ENCODE data around the gene HYCC1. TPM values are rescaled to one million over a fixed set of nuclear protein-coding genes. Genes with fewer than 3 reads are reported as not detected.
A peak's percentile ranks its signal among the peaks of the same experiment; 100 is the strongest.
"Not testable (repeated sequence)": the region's sequence is repeated elsewhere in the genome, so short reads cannot be mapped to it uniquely, and the experiment has no call there.

Gene HYCC1
- total RNA-seq, 1 donor from 2014 or later: 93.8 TPM

DNA sequence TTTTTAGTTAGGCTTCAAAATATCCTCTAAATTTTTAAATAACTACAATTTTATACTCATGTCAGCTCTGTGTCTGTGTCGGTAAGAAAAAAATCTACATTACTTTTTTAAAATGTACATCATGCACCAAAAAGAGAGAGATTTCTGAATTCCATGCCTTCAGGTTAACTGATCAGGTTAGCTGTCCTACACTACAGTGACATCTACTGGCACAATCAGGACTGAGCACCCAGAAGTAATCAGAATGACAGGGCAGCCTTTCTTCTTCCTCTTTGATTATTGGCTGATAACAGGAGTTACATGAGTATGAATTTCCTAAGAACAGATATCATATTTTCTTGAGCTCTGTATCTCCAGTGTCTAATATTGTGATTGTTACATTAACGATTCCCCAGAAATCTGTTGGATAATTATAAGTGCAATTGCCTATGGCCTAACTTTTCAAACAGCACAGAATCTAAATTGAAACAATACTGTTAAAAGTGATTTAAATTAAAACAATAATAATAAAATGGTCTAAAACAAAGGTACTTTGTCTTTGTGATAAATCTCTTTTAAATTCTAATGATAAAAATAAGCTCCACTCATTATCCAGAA lies 41.8 kb upstream of the HYCC1 start:
- DNase-seq (ENCODE audit: low spot score): peak; percentile 57
- peaks cover 7% of the 10 kb centered on the region for H3K4me1 Mint-ChIP-seq (ENCODE audit: unreplicated experiment)
- no peak overlapping the region for H3K27ac Mint-ChIP-seq (ENCODE audit: unreplicated experiment)
- TF ChIP-seq, protein P1, sequence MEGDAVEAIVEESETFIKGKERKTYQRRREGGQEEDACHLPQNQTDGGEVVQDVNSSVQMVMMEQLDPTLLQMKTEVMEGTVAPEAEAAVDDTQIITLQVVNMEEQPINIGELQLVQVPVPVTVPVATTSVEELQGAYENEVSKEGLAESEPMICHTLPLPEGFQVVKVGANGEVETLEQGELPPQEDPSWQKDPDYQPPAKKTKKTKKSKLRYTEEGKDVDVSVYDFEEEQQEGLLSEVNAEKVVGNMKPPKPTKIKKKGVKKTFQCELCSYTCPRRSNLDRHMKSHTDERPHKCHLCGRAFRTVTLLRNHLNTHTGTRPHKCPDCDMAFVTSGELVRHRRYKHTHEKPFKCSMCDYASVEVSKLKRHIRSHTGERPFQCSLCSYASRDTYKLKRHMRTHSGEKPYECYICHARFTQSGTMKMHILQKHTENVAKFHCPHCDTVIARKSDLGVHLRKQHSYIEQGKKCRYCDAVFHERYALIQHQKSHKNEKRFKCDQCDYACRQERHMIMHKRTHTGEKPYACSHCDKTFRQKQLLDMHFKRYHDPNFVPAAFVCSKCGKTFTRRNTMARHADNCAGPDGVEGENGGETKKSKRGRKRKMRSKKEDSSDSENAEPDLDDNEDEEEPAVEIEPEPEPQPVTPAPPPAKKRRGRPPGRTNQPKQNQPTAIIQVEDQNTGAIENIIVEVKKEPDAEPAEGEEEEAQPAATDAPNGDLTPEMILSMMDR (IDR thresholded peaks at IDR 0.05; ENCODE audit: unreplicated experiment): peak; percentile 69
- no peaks in the 10 kb centered on the region for H3K27me3 Mint-ChIP-seq (ENCODE audit: unreplicated experiment)
- no peaks in the 10 kb centered on the region for H3K9me3 Mint-ChIP-seq (ENCODE audit: unreplicated experiment)
- no peaks in the 10 kb centered on the region for H3K36me3 Mint-ChIP-seq (ENCODE audit: low read depth, unreplicated experiment)
- H3K4me3 Mint-ChIP-seq (ENCODE audit: unreplicated experiment): no peak overlapping the region

DNA sequence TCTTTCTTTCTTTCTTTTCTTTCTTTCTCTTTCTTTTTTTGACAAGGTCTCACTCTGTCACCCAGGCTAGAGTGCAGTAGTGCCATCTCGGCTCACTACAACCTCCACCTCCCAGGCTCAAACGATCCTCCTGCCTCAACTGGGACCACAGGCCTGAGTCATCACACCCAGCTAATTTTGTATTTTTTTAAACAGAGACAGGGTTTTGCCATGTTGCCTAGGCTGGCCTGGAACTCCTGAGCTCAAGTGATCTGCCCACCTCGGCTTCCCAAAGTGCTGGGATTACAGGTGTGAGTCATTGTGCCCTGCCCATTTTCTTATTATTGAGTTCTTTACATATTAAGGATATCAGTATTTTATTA lies 37.2 kb upstream of the HYCC1 start:
- not testable (repeated sequence) for DNase-seq (ENCODE audit: low spot score); H3K27me3 Mint-ChIP-seq (ENCODE audit: unreplicated experiment); H3K27ac Mint-ChIP-seq (ENCODE audit: unreplicated experiment); H3K4me3 Mint-ChIP-seq (ENCODE audit: unreplicated experiment); H3K9me3 Mint-ChIP-seq (ENCODE audit: unreplicated experiment); H3K4me1 Mint-ChIP-seq (ENCODE audit: unreplicated experiment)
- H3K36me3 Mint-ChIP-seq (ENCODE audit: low read depth, unreplicated experiment): peaks cover 11% of the 10 kb centered on the region

DNA sequence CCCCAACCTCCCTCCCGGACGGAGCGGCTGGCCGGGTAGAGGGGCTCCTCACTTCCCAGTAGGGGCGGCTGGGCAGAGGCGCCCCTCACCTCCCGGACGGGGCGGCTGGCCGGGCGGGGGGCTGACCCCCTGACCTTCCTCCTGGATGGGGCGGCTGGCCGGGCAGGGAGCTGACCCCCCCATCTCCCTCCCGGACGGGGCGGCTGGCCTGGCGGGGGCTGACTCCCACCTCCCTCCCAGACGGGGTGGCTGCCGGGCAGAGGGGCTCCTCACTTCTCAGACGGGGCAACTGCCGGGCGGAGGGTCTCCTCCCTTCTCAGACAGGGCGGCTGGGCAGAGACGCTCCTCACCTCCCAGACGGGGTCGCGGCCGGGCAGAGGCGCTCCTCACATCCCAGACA lies 32.4 kb upstream of the HYCC1 start:
- H3K27ac Mint-ChIP-seq (ENCODE audit: unreplicated experiment); H3K4me3 Mint-ChIP-seq (ENCODE audit: unreplicated experiment); H3K27me3 Mint-ChIP-seq (ENCODE audit: unreplicated experiment); H3K9me3 Mint-ChIP-seq (ENCODE audit: unreplicated experiment); DNase-seq (ENCODE audit: low spot score); H3K4me1 Mint-ChIP-seq (ENCODE audit: unreplicated experiment): not testable (repeated sequence)
- peaks cover 11% of the 10 kb centered on the region for H3K36me3 Mint-ChIP-seq (ENCODE audit: low read depth, unreplicated experiment)

DNA sequence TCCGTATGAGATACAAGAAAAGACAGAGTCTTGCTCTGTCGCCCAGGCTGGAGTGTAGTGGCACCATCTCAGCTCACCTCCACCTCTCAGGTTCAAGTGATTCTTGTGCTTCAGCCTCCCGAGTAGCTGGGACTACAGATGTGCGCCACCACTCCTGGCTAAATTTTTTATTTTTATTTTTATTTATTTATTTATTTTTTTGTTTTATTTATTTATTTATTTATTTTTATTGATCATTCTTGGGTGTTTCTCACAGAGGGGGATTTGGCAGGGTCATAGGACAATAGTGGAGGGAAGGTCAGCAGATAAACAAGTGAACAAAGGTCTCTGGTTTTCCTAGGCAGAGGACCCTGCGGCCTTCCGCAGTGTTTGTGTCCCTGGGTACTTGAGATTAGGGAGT lies 31.2 kb upstream of the HYCC1 start:
- not testable (repeated sequence) for H3K27ac Mint-ChIP-seq (ENCODE audit: unreplicated experiment); DNase-seq (ENCODE audit: low spot score); H3K4me3 Mint-ChIP-seq (ENCODE audit: unreplicated experiment); H3K9me3 Mint-ChIP-seq (ENCODE audit: unreplicated experiment); H3K4me1 Mint-ChIP-seq (ENCODE audit: unreplicated experiment); H3K27me3 Mint-ChIP-seq (ENCODE audit: unreplicated experiment)
- peaks cover 11% of the 10 kb centered on the region for H3K36me3 Mint-ChIP-seq (ENCODE audit: low read depth, unreplicated experiment)

DNA sequence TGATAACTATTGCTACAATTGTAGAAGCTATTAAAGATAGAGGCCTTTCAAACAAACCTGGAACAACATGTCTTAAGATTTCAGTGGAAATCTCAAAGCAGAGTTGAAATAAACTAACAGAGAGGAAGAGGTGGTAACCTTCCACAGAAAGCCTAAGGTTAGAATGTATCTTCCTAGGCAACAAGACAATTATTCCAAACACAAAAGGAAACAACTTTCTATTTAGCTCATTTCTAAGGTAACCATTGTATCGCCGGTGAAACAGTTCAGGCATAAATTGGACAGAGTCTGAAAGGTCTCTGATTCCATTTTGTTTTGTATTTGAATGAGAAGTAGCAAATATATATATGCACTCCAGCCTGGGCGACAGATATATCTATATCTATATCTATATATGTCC lies 30.7 kb upstream of the HYCC1 start:
- peaks cover 5% of the 10 kb centered on the region for H3K9me3 Mint-ChIP-seq (ENCODE audit: unreplicated experiment)
- TF ChIP-seq, protein P1 (IDR thresholded peaks at IDR 0.05; ENCODE audit: unreplicated experiment): no peak
- no peak overlapping the region for H3K27ac Mint-ChIP-seq (ENCODE audit: unreplicated experiment)
- no peaks in the 10 kb centered on the region for H3K4me1 Mint-ChIP-seq (ENCODE audit: unreplicated experiment)
- H3K36me3 Mint-ChIP-seq (ENCODE audit: low read depth, unreplicated experiment): peaks cover 11% of the 10 kb centered on the region
- DNase-seq (ENCODE audit: low spot score): no peak
- H3K4me3 Mint-ChIP-seq (ENCODE audit: unreplicated experiment): no peak overlapping the region
- H3K27me3 Mint-ChIP-seq (ENCODE audit: unreplicated experiment): no peaks in the 10 kb centered on the region

DNA sequence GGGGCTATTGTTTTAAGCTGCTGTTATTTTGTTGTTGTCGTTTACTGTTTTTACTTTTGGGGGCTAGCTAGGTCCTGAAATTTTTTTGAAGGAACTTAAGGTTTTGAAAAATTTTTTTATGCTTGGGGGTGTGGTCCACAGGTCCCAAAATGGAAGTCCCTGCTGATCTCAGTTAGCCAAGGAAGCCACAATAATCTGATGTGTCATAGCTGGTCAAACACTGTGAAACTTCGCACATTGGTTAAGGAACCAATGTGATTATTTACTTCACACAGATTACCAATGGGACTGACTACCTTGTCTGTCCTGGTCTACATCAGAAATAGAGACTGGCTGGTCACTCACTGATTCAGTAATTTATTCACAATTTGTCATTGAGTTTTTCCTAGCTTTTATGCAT lies 29.5 kb upstream of the HYCC1 start:
- Mint-ChIP-seq H3K27ac (ENCODE audit: unreplicated experiment) (no peak overlapping the region), H3K4me1 (ENCODE audit: unreplicated experiment) (no peaks in the 10 kb centered on the region), H3K36me3 (ENCODE audit: low read depth, unreplicated experiment) (peaks cover 11% of the 10 kb centered on the region), H3K4me3 (ENCODE audit: unreplicated experiment) (no peak overlapping the region), H3K27me3 (ENCODE audit: unreplicated experiment) (no peaks in the 10 kb centered on the region), H3K9me3 (ENCODE audit: unreplicated experiment) (peaks cover 3% of the 10 kb centered on the region)
- no peak for DNase-seq (ENCODE audit: low spot score)
- TF ChIP-seq, protein P1 (IDR thresholded peaks at IDR 0.05; ENCODE audit: unreplicated experiment): no peak

DNA sequence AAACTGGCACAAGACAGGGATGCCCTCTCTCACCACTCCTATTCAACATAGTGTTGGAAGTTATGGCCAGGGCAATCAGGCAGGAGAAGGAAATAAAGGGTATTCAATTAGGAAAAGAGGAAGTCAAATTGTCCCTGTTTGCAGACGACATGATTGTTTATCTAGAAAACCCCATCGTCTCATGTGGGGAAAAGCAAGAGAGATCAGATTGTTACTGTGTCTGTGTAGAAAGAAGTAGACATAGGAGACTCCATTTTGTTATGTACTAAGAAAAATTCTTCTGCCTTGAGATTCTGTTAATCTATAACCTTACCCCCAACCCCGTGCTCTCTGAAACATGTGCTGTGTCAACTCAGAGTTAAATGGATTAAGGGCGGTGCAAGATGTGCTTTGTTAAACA lies 25.7 kb upstream of the HYCC1 start:
- H3K4me1 Mint-ChIP-seq (ENCODE audit: unreplicated experiment); H3K9me3 Mint-ChIP-seq (ENCODE audit: unreplicated experiment); DNase-seq (ENCODE audit: low spot score); H3K27ac Mint-ChIP-seq (ENCODE audit: unreplicated experiment); H3K36me3 Mint-ChIP-seq (ENCODE audit: low read depth, unreplicated experiment); H3K27me3 Mint-ChIP-seq (ENCODE audit: unreplicated experiment); H3K4me3 Mint-ChIP-seq (ENCODE audit: unreplicated experiment): not testable (repeated sequence)

DNA sequence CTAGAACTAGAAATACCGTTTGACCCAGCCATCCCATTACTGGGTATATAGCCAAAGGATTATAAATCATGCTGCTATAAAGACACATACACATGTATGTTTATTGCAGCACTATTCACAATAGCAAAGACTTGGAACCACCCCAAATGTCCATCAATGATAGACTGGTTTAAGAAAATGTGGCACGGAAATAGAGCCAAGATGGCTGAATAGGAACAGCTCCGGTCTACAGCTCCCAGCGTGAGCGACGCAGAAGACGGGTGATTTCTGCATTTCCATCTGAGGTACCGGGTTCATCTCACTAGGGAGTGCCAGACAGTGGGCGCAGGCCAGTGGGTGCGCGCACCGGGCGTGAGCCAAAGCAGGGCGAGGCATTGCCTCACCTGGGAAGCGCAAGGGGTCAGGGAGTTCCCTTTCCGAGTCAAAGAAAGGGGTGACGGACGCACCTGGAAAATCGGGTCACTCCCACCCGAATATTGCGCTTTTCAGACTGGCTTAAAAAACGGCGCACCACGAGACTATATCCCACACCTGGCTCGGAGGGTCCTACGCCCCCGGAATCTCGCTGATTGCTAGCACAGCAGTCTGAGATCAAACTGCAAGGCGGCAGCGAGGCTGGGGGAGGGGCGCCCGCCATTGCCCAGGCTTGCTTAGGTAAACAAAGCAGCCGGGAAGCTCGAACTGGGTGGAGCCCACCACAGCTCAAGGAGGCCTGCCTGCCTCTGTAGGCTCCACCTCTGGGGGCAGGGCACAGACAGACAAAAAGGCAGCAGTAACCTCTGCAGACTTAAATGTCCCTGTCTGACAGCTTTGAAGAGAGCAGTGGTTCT lies 21.8 kb upstream of the HYCC1 start:
- H3K4me1 Mint-ChIP-seq (ENCODE audit: unreplicated experiment); DNase-seq (ENCODE audit: low spot score); H3K9me3 Mint-ChIP-seq (ENCODE audit: unreplicated experiment); H3K27me3 Mint-ChIP-seq (ENCODE audit: unreplicated experiment); H3K36me3 Mint-ChIP-seq (ENCODE audit: low read depth, unreplicated experiment); H3K4me3 Mint-ChIP-seq (ENCODE audit: unreplicated experiment); H3K27ac Mint-ChIP-seq (ENCODE audit: unreplicated experiment): not testable (repeated sequence)

Data from endothelial cell (in vitro differentiated cells).